Measurements from ENCODE around the gene MYL6.

The MYL6 gene

GRCh38 chr12:56157201-56158028, 744 bp upstream of the MYL6 start:
- peak; percentile 79 for TF ChIP-seq CTCF (conservative IDR thresholded peaks at IDR 0.05; ENCODE audit: low read depth, low read length)
- peak; percentile 91 for DNase-seq (ENCODE audit: low read depth)
- H3K4me3 ChIP-seq (ENCODE audit: low read depth, low read length): peak overlapping the region; percentile 98

GRCh38 chr12:56158926-56159461, 835 bp downstream of the MYL6 start:
- TF ChIP-seq CTCF (conservative IDR thresholded peaks at IDR 0.05; ENCODE audit: low read depth, low read length): no peak
- peak overlapping the region; percentile 98 for H3K4me3 ChIP-seq (ENCODE audit: low read depth, low read length)
- DNase-seq (ENCODE audit: low read depth): peak; percentile 78

- DNase-seq (ENCODE audit: low read depth): no peak
- TF ChIP-seq CTCF (conservative IDR thresholded peaks at IDR 0.05; ENCODE audit: low read depth, low read length): no peak
- H3K4me3 ChIP-seq (ENCODE audit: low read depth, low read length): peak overlapping the region; percentile 98
Observed at GRCh38 chr12:56159482-56160192, 1.5 kb downstream of the MYL6 start.

- TF ChIP-seq CTCF (conservative IDR thresholded peaks at IDR 0.05; ENCODE audit: low read depth, low read length): no peak
- H3K4me3 ChIP-seq (ENCODE audit: low read depth, low read length): peak overlapping the region; percentile 98
- peak; percentile 58 for DNase-seq (ENCODE audit: low read depth)
Observed at GRCh38 chr12:56160193-56160763, 2.1 kb downstream of the MYL6 start.

GRCh38 chr12:56160894-56161689, 2.9 kb downstream of the MYL6 start:
- peak overlapping the region; percentile 98 for H3K4me3 ChIP-seq (ENCODE audit: low read depth, low read length)
- no peak for TF ChIP-seq CTCF (conservative IDR thresholded peaks at IDR 0.05; ENCODE audit: low read depth, low read length)
- no peak for DNase-seq (ENCODE audit: low read depth)

- no peak for TF ChIP-seq CTCF (conservative IDR thresholded peaks at IDR 0.05; ENCODE audit: low read depth, low read length)
- DNase-seq (ENCODE audit: low read depth): no peak
- no peak overlapping the region for H3K4me3 ChIP-seq (ENCODE audit: low read depth, low read length)
Observed at GRCh38 chr12:56161690-56162351, 3.7 kb downstream of the MYL6 start.

Measured in choroid plexus epithelial cell (primary cell).